Putamen (tissue), 1 donor: Measurements from ENCODE around the gene SART3.
"Not testable (repeated sequence)": the region's sequence is repeated elsewhere in the genome, so short reads cannot be mapped to it uniquely, and the experiment has no call there.

ENCODE experiments used
- DNase-seq: peaks from one replicate; pipeline ENCODE4 v3.0.0-alpha.2; 2016; ENCODE audit warnings: low spot score

The SART3 gene

DNA sequence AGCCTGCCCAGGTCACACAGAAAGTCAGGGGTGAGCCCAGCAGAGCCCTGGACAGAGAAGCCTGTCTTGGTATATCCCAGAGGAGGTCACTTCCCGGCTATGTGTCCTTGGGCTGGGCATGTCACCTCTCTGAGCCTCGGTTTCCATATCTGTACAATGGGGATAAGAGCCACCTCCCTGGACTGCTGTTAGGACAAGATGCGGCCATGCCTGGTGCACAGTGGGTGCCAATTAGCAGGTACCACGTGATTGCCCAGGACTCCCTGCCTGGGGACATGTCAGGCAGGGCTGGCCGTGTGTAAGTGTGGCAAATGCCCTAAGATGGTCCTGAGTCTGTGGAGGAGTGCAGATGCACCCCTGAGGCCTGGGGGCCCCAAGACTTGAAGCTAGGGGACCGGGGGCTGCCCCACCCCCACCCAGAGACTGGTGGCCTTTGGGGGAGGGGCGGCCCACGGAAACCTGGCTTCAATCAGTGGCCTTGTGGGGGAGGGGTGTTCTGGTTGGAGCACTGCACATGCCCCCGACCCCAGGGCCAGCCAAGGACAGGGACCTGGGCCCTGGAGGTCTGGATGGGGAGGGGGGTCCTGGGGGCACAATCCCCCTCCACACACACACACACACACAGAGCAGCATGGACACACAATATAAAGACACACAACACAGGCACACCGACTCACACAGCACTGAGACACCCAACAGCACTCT, 36.0 kb upstream of the SART3 start:
- DNase-seq = no peak

DNA sequence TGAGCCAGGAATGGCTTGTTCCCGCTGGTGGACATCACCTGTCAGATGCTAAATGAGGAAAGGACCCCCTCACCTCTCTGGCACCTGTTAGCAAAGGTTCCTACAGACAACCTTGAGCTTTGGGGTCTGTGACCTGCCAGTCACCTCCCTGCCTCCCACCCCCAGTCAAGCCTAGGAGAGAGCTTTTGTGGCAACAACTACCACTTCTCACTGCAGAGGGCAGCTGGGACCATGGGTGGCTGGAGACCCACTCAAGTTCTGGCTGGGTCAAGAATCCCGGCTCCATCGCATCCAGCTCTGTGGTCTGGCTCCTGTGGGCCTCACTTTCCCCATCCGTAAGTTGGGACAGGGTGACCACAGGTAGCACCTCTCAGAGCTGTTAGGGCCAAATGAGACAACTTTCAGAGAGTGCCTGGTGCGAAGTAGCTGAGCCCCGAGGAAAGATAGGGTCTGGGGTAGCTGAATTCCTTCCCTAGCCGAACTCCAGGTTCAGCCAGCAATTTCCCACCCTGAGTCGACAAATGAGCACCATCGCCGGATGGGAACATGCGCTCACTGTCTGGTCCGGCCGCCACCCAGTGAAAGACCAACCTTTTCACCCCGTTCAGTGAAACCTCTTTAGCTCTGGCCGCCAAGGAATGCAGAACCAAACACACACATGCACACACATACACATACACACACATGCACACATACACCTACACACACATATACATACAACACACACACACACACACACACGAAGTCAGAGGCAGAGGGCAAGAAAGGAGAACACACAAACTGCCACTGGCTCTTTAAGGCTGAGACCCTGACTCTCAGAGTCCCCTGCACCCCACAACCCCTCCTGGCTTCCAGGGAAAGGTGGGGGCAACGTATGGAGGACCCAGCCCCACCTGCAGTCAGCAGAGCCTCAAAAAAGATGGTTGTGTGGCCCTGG, 35.0 kb upstream of the SART3 start:
- DNase-seq = no peak

DNA sequence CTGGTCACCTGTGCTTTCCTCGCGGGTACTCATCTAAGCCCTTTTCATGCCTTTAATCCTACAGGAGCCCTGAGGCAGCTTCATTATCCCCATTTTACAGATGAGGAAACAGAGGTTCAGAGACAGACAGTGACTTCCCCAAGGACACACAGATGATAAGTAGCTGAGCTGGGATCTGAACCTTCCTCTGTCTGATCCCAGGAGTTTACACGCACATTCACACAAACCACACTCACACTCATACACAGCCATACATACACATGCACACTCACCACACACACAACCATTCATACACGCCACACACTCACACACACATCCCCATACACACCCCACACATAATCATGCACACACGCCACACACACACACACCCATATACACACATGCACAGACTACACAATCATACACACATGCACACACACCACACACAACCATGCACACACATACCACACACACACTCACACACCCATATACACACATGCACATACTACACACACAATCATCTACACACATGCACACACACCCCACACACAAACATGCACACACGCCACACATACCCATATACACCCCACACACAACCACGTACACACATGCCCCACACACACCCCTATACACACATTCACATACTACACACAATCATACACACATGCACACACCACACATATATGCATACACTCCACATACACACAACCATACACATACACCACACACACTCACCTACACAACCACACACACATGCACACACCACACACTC, 34.2 kb upstream of the SART3 start:
- DNase-seq = no peak

DNA sequence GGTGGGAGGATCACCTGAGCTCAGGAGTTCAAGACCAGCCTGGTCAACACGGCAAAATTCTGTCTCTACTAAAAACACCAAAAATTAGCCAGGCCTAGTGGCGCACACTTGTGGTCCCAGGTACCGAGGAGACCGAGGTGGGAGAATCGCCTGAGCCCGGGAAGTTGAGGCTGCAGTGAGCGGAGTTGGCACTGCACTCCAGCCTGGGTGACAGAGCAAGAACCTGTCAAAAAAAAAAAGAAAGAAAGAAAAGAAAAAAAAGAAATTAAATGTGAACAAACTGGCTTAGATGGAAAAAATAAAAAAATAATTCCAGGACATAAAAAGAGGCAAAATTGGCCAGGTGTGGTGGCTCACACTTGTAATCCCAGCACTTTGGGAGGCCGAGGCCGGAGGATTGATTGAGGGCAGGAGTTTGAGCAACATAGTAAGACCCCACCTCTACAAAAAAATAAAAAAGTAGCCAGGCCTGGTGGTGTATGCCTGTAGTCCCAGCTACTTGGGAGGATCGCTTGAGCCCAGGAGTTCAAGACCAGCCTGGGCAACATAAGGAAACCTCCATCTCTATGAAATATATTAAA, 33.4 kb upstream of the SART3 start:
- no peak for DNase-seq

DNA sequence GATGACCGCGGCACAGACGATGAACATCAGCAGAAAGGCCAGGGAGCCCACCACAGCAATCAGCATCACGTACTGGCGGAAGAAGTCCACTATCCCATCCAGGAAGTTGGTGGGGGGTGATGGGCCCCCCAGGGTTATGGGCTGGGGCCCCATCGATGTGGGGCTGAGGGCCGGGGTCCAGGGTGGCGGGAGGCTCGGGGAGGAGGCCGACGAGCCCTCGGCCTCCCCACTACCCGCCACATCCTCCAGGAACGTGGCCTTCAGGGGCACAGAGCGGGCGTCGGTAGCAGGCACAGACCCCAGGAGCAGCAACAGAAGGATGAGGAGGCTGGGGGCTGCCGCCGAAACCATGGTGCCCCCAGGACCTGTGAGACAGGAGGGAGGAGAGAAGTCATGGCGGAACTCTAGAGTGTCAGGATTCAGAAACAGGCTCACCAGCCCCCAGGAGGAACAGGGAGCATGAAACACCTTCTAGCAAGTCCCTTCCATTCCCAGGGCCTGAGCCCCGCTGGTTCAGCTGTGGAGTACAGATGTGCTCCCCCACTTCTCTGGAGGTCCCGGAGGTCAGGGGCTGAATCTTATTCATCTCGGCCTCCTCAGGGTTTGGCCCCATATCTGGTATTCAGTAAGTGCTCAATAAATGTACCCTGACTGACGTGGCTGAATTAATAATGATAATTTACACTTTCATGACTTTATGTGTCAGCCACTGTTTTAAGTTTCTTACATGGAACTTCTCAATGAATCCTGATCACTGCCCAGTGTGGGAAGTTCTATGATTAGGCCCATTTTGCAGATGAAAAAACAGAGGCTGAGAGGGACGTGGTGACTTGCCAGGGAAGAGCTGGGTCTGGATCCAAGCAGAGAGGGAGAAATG, 31.3 kb upstream of the SART3 start:
- DNase-seq = no peak

DNA sequence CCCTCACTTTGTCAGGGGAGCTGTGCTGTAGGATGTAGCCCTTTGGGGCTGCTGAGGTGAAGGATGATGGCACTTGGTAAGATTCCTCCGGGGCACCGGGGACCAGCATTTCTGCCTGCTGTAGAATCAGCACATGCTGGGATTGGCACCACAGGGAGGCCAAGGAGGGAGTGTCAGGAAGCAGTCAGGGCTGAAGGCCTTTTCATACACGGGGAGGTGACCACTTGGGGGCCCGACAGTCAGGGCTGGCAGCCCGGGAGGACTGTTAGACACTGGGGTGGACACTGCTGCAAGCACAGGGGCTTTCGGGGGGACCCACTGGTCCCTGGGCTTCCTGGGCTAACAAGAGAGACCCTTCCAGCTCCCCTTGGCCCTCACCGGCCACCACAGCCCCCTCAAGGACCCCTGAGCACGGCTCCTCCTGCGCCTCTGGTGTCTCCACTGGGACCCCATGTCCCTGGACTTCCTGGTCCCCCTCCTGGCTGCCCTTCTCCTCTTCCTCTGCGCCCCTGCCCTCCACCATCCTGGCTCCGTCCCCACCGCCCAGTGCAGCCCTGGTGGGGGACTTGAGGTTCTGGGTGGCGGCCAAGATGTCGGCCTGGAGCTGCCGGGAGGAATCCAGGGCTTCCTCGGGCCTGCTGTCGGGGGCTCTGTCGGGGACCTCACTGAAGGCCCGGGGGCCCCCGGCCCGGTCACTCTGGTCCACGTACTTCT, 30.5 kb upstream of the SART3 start:
- no peak for DNase-seq

DNA sequence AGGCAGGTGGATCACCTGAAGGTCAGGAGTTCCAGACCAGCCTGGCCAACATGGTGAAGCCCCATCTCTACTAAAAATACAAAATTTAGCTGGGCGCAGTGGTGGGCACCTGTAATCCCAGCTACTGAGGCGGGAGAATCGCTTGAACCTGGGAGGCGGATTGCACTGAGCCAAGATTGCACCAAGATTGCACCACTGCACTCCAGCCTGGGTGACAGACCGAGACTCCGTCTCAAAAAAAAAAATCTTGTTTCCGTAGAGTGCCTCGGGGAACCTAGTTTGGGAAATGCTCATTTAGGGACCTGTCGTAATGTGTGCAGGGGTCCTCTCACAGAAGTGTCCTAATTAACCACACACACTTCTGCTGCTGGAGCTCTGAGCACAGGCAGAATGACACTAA, 29.5 kb upstream of the SART3 start:
- DNase-seq = not testable (repeated sequence)

DNA sequence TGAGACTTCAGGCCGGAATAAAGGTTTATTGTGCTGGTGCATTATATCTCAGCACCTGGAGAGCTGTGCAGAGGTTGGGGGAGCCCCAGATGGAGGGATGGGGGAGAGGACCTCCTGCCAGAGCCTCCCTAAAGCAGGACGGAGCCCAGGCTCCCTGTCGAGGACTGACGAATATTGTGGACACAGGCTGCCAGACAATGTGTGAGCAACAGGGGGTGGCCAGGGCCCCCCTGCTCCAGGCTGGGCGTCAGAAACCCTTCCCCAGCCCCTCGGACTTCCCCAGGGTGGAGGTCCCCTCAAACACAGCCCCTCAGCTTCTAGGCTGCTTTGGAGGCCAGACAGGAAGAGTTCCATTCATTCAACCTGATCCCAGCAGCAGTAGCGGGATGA, 28.9 kb upstream of the SART3 start:
- DNase-seq = no peak

DNA sequence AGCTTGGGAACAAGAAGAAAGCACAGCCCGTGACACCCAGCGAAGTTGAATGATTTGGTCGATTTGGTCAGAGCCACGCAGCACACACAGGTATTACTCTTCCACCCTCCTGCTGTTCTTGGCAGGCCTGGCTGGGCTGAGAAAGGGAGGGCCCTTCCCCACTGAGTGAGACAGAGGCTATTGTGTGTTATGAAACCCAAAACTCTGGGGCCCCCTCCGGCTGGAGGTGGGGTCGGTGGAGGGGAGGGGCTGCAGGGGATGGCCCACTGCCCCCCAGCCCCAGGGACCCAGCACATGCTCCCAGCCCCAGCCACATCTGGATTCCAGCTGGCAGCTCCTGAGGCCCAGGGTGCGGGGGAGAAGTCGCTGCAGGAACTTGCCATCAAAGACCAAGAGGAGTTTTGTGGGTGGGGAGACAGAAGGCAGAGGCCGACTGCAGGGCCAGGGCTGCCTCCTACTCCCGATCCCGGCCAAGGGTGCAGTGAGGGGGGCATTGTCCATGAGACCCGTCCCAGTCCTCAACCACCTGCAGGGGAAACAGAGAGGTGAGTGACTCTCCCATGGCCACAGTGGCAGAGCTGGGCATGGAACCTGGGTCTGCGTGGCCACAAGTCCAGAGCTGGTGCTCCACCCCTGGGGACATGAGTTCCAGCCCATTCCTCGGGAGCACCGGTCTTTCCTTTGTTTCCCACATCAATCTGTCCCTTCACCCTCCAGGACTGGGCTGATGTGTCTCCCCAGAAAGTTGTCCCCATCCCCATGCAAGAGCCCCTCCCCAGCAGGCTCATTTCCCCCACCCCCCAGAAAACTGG, 28.3 kb upstream of the SART3 start:
- DNase-seq = no peak

DNA sequence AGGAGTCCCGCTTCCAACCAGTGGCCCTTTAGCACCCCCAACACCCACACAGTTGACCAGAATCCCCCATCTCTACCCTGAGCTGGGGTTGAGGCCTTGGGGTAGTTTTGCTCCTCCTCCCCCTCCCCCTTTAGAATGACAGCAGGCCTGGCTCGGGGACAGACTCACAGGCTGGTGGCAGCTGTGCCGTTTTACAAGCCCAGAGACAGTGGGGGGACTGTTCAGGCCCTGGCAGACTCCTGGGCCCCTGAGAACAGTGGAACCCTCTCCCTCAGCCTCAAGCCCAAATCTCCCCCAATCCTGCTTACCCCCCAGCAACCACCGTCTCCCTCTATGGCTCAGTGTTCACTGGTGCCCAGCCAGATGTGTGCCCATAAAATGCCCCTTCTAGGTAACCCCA, 26.9 kb upstream of the SART3 start:
- peak; percentile 70 for DNase-seq

DNA sequence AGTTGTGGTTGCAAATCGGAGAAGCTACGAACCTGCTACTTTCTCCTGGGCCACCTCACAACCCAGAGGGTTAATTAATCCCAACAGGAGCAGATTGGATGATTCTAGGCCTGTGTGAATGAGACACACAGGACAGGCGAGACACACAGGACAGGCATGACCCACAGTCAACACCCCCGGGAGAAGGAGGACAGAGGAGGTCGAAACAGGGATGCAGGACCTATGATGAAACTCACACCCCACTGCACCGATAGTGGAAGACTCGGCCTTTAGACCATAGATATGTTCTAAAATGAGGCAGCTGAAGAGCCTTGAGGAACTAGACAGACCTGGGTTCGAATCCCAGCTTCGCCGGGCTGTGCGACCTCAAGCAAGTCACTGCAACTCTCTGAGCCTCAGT, 25.3 kb upstream of the SART3 start:
- no peak for DNase-seq

DNA sequence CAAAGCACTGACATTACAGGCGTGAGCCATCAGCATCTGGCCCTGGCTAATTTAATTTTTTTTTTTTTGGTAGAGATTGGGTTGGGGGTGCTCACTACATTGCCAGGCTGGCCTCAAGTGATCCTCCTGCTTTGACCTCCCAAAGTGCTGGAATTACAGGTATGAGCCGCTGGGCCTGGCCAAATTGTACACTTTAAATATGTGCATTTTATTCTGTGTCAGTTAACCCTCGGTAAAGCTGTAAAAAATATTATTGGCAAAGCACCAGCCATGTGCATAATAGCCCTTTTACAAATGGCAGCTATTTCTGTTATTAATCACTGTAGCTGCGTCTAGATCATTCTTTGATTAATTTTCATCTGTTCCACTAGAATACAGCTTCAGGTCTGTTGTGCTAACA, 24.9 kb upstream of the SART3 start:
- DNase-seq = no peak

DNA sequence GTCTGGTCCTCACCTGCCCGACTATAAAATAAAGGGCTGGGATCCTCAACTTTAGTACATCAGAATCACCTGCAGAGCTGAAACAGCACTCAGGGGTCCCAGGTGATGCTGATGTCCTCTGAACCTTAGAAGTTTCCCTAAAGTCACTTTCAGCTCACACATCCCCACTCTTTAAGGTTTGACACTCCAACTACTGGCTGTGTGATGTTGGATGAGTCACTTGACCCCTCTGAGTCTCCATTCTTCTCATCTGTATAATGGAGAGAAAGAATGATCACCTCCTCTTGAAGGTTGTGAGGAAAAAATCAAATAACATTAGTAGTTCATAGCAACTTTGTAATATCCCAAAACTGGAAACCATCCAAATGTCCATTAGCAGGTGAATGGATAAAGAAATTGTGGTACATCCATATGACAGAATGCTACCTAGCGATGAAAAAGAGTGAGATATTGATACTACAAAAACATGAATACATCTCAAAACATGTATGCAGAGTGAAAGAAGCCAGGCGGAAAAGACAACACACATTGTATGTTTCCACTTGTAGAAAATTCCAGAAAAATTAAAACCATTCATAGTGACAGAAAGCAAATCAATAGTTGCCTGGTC, 23.6 kb upstream of the SART3 start:
- DNase-seq = no peak

DNA sequence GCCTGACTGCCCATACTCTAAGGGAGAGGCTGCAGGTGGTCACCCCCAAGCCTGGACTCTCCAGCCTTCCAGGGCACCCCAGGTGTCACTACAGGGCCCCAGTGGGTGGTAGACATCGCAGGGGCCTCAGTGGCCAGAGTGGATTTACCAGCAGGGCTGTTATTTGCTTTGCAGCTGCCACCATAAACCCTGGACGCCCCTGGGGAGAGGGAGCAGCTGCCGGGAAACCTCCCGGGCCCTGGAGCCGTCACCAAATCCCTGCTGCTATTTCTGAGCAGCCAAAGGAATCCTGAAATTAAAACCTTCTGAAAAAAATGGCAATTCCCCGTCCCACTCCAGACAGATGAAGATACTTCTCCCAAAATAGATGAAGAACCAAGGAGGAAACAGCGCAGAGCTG, 23.0 kb upstream of the SART3 start:
- no peak for DNase-seq

DNA sequence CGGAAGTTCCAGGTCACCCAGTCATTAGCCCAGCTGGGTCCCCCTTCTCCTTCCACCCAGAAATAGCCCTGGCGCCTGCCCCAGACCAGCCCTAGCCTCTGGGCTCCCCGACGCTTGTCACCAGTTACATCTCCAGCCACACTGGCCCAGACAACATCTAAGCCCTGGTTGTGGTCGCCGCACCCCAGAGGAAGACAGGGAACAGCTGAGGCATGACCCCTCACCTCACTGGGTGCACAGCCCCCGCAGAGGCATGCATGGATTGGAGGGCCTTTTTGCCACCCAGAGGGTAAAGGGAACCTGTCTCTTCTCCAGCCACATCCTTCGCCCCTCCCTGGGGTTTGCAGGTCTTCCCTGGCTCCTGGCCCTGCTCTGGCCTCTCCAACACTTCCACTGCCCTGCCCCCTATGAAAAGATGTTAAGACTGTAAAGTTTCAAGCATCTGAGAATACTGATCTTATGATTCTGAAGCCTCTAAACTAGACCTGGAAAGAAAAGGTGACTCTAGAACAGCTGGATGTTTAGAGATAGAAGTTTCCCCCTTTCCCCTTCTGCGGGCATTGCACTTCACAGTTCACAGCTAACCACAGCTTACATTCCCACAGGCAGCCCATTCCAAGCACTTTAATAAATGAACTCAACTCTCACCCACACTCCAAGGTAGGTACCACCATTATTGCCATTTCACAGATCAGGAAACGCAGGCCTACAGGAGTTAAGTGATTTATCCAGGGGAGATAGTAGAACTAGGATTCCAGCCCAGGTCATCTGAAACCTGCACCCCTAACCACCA, 22.2 kb upstream of the SART3 start:
- DNase-seq = no peak

DNA sequence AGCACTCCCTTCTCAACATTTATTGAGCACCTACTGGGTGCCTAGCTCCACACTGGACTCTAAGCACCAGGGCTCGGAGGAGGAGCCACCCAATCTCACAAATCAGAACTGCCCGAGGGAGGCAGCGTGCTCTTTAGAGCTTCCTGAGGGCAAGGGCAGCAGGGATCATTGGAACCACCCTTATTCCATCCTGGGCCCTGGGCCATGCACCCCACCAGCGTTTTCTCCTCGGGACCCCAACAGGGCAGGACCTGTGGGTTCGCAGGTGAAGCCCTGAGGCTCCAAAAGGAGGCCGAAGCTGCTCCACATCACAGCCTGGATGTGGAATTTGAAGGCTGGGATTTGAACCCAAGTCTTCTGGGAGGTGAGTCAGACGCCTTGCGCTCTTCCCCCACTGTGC, 21.5 kb upstream of the SART3 start:
- no peak for DNase-seq

DNA sequence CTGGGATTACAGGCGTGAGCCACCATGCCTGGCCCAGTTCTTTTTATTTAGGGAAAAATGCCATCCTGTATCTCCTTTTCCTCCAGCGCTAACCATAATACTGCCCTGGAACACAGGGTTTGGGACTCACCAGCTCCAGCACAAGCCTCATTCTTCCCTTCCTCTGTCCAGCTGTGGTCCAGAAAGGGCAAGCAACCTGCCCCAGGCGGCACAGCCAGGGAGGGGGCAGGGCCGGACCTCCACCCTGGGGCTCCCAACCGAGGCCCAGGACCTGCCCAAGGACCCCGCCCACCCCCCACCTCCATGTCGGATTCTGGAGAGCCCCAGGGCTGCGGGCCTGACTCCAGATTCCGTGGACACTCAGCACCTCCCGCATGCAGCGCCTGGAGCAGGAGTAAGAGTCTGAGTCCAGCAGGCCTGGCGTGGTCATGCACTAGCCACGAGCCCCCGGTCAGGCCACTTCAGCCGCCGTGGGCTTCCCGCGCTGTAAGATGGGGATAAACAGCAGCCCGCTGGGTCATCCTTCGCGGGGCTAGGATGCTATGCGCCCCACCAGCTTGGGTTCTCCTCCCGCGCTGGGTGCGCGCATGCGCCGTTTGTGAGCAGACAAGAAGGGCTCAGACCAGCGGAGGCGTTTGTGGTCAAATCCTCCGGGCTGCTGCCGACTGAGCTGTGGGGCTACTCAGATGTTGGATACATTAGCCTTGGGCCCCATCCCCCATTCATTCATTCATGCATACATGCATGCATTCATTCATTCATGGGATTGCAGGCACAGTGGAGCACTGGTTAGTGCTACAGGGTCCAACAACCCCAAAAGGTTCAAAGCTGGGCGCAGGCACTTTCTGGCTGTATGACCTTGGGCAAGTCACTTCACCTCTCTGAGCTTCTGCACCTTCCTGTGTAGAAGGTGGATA, 20.6 kb upstream of the SART3 start:
- DNase-seq = no peak
